Measurements from ENCODE around the gene CYB5D1. TPM values are rescaled to one million over a fixed set of nuclear protein-coding genes. Genes with fewer than 3 reads are reported as not detected.

The CYB5D1 gene
- total RNA-seq, 2 donors from 2014 or later, result 5.7 to 16.5 TPM

DNA sequence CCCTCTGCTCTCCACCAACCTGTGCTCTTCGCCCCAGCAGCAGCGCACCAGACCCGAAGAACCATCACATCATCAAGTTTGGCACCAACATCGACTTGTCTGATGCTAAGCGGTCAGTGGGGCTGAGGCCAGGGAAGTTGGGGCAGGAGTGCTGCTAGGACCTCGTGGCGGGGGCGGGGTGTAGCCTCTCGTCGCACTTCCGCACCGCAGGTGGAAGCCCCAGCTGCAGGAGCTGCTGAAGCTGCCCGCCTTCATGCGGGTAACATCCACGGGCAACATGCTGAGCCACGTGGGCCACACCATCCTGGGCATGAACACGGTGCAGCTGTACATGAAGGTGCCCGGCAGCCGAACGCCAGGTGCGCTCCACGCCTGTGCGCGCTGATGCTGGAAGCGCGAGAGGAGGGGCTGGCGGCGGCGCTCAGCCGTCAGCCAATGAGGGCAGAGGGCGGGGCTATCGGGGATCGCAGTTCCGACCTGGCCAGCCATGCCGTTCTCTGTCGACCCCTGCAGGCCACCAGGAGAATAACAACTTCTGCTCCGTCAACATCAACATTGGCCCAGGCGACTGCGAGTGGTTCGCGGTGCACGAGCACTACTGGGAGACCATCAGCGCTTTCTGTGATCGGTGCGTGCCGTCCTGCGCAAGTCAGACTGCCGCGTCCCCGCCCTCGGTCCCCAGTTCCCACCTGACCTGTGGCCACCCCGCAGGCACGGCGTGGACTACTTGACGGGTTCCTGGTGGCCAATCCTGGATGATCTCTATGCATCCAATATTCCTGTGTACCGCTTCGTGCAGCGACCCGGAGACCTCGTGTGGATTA, 6.2 kb upstream of the CYB5D1 start:
- Histone ChIP-seq H3K9me3 (no peaks in the 10 kb centered on the region), H3K27ac (peak overlapping the region in 2 of 4 donors; percentile 60 to 65), H3K4me3 (no peak overlapping the region), H3K36me3 (replicated peaks in 1 of 2; ENCODE audit: insufficient read depth in 1 of 2, low read depth in 2 of 2) (peaks cover 0 to 9% of the 10 kb centered on the region in 2 donors), H3K4me1 (peaks cover 31% of the 10 kb centered on the region), H3K27me3 (no peaks in the 10 kb centered on the region)
- peak; percentile 95 to 97 (median 96) for DNase-seq
- WGBS, 2 donors, result 10 to 17% methylated on average over 28 to 59 of the region's 60 CpGs
- TF ChIP-seq, protein P1, sequence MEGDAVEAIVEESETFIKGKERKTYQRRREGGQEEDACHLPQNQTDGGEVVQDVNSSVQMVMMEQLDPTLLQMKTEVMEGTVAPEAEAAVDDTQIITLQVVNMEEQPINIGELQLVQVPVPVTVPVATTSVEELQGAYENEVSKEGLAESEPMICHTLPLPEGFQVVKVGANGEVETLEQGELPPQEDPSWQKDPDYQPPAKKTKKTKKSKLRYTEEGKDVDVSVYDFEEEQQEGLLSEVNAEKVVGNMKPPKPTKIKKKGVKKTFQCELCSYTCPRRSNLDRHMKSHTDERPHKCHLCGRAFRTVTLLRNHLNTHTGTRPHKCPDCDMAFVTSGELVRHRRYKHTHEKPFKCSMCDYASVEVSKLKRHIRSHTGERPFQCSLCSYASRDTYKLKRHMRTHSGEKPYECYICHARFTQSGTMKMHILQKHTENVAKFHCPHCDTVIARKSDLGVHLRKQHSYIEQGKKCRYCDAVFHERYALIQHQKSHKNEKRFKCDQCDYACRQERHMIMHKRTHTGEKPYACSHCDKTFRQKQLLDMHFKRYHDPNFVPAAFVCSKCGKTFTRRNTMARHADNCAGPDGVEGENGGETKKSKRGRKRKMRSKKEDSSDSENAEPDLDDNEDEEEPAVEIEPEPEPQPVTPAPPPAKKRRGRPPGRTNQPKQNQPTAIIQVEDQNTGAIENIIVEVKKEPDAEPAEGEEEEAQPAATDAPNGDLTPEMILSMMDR (IDR thresholded peaks at IDR 0.05), result peak; percentile 85 to 100 (median 99)
- peak in 2 of 3 donors; percentile 27 to 48 for TF ChIP-seq POLR2A (IDR thresholded peaks at IDR 0.05)
- intact Hi-C loops (cut with DNase I), result no loop called here
- ATAC-seq, result peak; percentile 94

DNA sequence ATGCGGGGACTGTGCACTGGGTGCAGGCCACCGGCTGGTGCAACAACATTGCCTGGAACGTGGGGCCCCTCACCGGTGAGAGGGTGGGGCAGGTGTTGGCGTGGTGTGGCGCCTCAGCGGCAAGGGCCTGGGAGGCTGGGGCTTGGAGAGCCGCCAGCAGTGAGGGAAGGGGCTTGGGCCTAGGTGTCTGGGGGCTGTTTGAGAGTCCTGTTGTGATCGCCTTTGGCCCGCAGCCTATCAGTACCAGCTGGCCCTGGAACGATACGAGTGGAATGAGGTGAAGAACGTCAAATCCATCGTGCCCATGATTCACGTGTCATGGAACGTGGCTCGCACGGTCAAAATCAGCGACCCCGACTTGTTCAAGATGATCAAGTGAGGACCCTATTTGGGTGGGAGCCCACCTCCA, 5.5 kb upstream of the CYB5D1 start:
- Histone ChIP-seq H3K9me3 (no peaks in the 10 kb centered on the region), H3K27ac (peak overlapping the region in 1 of 4 donors; percentile 60), H3K27me3 (no peaks in the 10 kb centered on the region), H3K4me1 (peaks cover 34% of the 10 kb centered on the region), H3K4me3 (no peak overlapping the region), H3K36me3 (replicated peaks in 1 of 2; ENCODE audit: insufficient read depth in 1 of 2, low read depth in 2 of 2) (peaks cover 0 to 4% of the 10 kb centered on the region in 2 donors)
- TF ChIP-seq, protein P1 (IDR thresholded peaks at IDR 0.05), result no peak
- no peak for TF ChIP-seq POLR2A (IDR thresholded peaks at IDR 0.05)
- intact Hi-C loops (cut with DNase I), result no loop called here
- peak in 1 of 4 donors; percentile 28 for DNase-seq
- ATAC-seq, result no peak
- 56 to 57% methylated on average over 19 to 20 of the region's 20 CpGs for WGBS, 2 donors

DNA sequence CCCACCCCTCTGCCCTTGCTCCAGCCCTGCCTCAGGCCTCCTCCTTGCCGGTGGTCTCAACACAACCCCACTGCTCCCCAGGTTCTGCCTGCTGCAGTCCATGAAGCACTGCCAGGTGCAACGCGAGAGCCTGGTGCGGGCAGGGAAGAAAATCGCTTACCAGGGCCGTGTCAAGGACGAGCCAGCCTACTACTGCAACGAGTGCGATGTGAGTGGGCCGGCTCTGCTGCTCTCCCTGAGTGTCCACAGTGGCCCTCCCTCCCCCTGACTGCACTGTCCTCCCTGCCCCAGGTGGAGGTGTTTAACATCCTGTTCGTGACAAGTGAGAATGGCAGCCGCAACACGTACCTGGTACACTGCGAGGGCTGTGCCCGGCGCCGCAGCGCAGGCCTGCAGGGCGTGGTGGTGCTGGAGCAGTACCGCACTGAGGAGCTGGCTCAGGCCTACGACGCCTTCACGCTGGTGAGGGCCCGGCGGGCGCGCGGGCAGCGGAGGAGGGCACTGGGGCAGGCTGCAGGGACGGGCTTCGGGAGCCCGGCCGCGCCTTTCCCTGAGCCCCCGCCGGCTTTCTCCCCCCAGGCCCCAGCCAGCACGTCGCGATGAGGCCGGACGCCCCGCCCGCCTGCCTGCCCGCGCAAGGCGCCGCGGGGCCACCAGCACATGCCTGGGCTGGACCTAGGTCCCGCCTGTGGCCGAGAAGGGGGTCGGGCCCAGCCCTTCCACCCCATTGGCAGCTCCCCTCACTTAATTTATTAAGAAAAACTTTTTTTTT, 4.7 kb upstream of the CYB5D1 start:
- intact Hi-C loops (cut with DNase I), result no loop called here
- H3K36me3 ChIP-seq (replicated peaks in 1 of 2; ENCODE audit: insufficient read depth in 1 of 2, low read depth in 2 of 2), result peaks cover 0 to 3% of the 10 kb centered on the region in 2 donors

DNA sequence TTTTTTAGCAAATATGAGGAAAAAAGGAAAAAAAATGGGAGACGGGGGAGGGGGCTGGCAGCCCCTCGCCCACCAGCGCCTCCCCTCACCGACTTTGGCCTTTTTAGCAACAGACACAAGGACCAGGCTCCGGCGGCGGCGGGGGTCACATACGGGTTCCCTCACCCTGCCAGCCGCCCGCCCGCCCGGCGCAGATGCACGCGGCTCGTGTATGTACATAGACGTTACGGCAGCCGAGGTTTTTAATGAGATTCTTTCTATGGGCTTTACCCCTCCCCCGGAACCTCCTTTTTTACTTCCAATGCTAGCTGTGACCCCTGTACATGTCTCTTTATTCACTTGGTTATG, 4.1 kb upstream of the CYB5D1 start:
- ATAC-seq, result no peak
- no peak overlapping the region for H3K4me3 ChIP-seq
- no peak for TF ChIP-seq POLR2A (IDR thresholded peaks at IDR 0.05)
- TF ChIP-seq, protein P1 (IDR thresholded peaks at IDR 0.05), result no peak
- H3K27ac ChIP-seq, result no peak overlapping the region
- DNase-seq, result no peak
- H3K27me3 ChIP-seq, result no peaks in the 10 kb centered on the region
- 80 to 89% methylated on average over 21 of the region's 21 CpGs for WGBS, 2 donors
- intact Hi-C loops (cut with DNase I), result no loop called here
- peaks cover 0 to 3% of the 10 kb centered on the region in 2 donors for H3K36me3 ChIP-seq (replicated peaks in 1 of 2; ENCODE audit: insufficient read depth in 1 of 2, low read depth in 2 of 2)
- H3K9me3 ChIP-seq, result no peaks in the 10 kb centered on the region
- peaks cover 40% of the 10 kb centered on the region for H3K4me1 ChIP-seq

More for the DNA sequence above, 4.7 kb upstream of the CYB5D1 start:
- ATAC-seq, result no peak
- 84 to 90% methylated on average over 34 of the region's 51 CpGs for WGBS, 2 donors
- H3K9me3 ChIP-seq, result no peaks in the 10 kb centered on the region
- no peak for DNase-seq
- H3K27me3 ChIP-seq, result no peaks in the 10 kb centered on the region
- H3K4me1 ChIP-seq, result peaks cover 34% of the 10 kb centered on the region
- no peak overlapping the region for H3K4me3 ChIP-seq
- TF ChIP-seq, protein P1 (IDR thresholded peaks at IDR 0.05), result no peak
- TF ChIP-seq POLR2A (IDR thresholded peaks at IDR 0.05), result no peak
- H3K27ac ChIP-seq, result no peak overlapping the region

Measured in body of pancreas (tissue), 4 donors.